GM12878 (cell line): ENCODE results near the gene ARHGAP6. TPM values are rescaled to one million over a fixed set of nuclear protein-coding genes. Genes with fewer than 3 reads are reported as not detected.

Experiments used
- ATAC-seq: fragments of 200-7000 bp; cut with Tn5 transposase; 3 replicates; pipeline ENCODE4 v1.9.1; 2020; ENCODE audit warnings: mild to moderate bottlenecking, moderate library complexity
- BruUV-seq: library from RNA; stranded (reverse); fragments of 400-500 nt; replicated peaks from 2 replicates; lab custom pipeline; 2021; lab: Mats Ljungman, UMichigan
- CTCF ChIA-PET: fragments of 300-600 bp; sonication (Branson Sonifier 250); formaldehyde crosslinking; extraction: SDS; loops from one replicate; lab custom pipeline; 2021; ENCODE audit warnings: inconsistent platforms; lab: Yijun Ruan, JAX
- POLR2A ChIA-PET: fragments of 350-600 bp; formaldehyde crosslinking; extraction: SDS; loops from one replicate; lab custom pipeline; 2021; ENCODE audit warnings: inconsistent platforms; lab: Charles Lee
- RAD21 ChIA-PET: fragments of 300-600 bp; sonication (Branson Sonifier 250); formaldehyde crosslinking; loops from one replicate; lab custom pipeline; 2023; ENCODE audit warnings: antibody characterized with exemption; ENCODE audit not compliant: unreplicated experiment; lab: Charles Lee
- SMC1A ChIA-PET: fragments of 300-600 bp; sonication (Branson Sonifier 250); formaldehyde crosslinking; loops from one replicate; lab custom pipeline; 2023; ENCODE audit not compliant: unreplicated experiment, uncharacterized antibody; lab: Charles Lee
- DNase-seq: peaks from one replicate; pipeline ENCODE4 v3.0.0-alpha.2; 2011; ENCODE audit warnings: low read depth, low spot score
- FAIRE-seq: peaks from 3 replicates; lab custom pipeline; 2011; peaks lifted over from hg19 to GRCh38; lab: Jason Lieb, UNC
- H2AFZ ChIP-seq: 2 replicates; pipeline ENCODE4 v1.6.0; 2011; ENCODE audit warnings: low read depth, low read length, control low read depth; ENCODE audit not compliant: control insufficient read depth
- H3K27ac ChIP-seq: 2 replicates; pipeline ENCODE4 v1.5.1; 2011; ENCODE audit warnings: control low read depth; ENCODE audit not compliant: control insufficient read depth, insufficient read depth
- H3K27me3 ChIP-seq, 2 experiments: replicated peaks in 1 of 2; 2 replicates each; pipeline versions ENCODE4 v1.6.0 to v1.6.1; 2011; ENCODE audit warnings: low read length in 1 of 2; ENCODE audit not compliant: control insufficient read depth in 2 of 2, insufficient read depth in 2 of 2
- H3K36me3 ChIP-seq, 2 experiments: 2 replicates each; pipeline ENCODE4 v1.5.1; 2011; ENCODE audit warnings: low read length in 1 of 2; ENCODE audit not compliant: control insufficient read depth in 2 of 2, insufficient read depth in 2 of 2
- H3K4me1 ChIP-seq: 2 replicates; pipeline ENCODE4 v1.6.1; 2011; ENCODE audit warnings: mild to moderate bottlenecking, low read length, moderate library complexity, mixed read lengths; ENCODE audit not compliant: control insufficient read depth, insufficient read depth
- H3K4me2 ChIP-seq: 2 replicates; pipeline ENCODE4 v1.6.0; 2011; ENCODE audit warnings: control low read depth; ENCODE audit not compliant: control insufficient read depth, insufficient read depth
- H3K4me3 ChIP-seq: fragments of 200-600 bp; sonication (generic); 2 replicates; pipeline ENCODE4 v1.5.1; 2016
- H3K79me2 ChIP-seq: 2 replicates; pipeline ENCODE4 v1.6.0; 2011; ENCODE audit warnings: low read length; ENCODE audit not compliant: control insufficient read depth, insufficient read depth
- H3K9ac ChIP-seq: 2 replicates; pipeline ENCODE4 v1.8.0; 2011; ENCODE audit warnings: low read length, control low read depth, mixed read lengths; ENCODE audit not compliant: control insufficient read depth, insufficient read depth
- H3K9me3 ChIP-seq: replicated peaks from 3 replicates; pipeline ENCODE4 v1.5.1; 2011; ENCODE audit warnings: mild to moderate bottlenecking, low read length; ENCODE audit not compliant: control insufficient read depth, insufficient read depth
- H4K20me1 ChIP-seq: 2 replicates; pipeline ENCODE4 v1.6.0; 2011; ENCODE audit not compliant: control insufficient read depth, insufficient read depth
- BACH1 ChIP-seq: fragments of 450-650 bp; IDR thresholded peaks from 2 replicates; pipeline ENCODE4 v1.6.1; 2017; ENCODE audit warnings: mild to moderate bottlenecking, borderline replicate concordance
- BCL11A ChIP-seq: IDR thresholded peaks from 2 replicates; pipeline ENCODE4 v1.6.1; 2011; ENCODE audit warnings: low read depth, low read length
- HCFC1 ChIP-seq: fragments of 150-350 bp; IDR thresholded peaks from 2 replicates; pipeline ENCODE4 v1.6.1; 2014; ENCODE audit warnings: low read length
- IKZF1 ChIP-seq: fragments of 450-650 bp; conservative IDR thresholded peaks from 2 replicates; pipeline ENCODE4 v1.6.1; 2017; ENCODE audit warnings: antibody characterized with exemption, mild to moderate bottlenecking
- RFX5 ChIP-seq: IDR thresholded peaks from 2 replicates; pipeline ENCODE4 v1.6.1; 2011; ENCODE audit warnings: low read depth, low read length, improper control_type of control experiment
- RUNX3 ChIP-seq: IDR thresholded peaks from 2 replicates; pipeline ENCODE4 v1.6.1; 2012; ENCODE audit warnings: low read length, inconsistent platforms
- SIX5 ChIP-seq: IDR thresholded peaks from 2 replicates; pipeline ENCODE4 v1.6.1; 2011; ENCODE audit warnings: mild to moderate bottlenecking, low read depth, low read length, moderate library complexity; ENCODE audit not compliant: severe bottlenecking
- SMAD5 ChIP-seq: IDR thresholded peaks from 2 replicates; pipeline ENCODE4 v1.6.1; 2016; ENCODE audit warnings: antibody characterized with exemption, low read depth
- SMARCA5 ChIP-seq: fragments of 450-650 bp; IDR thresholded peaks from 2 replicates; pipeline ENCODE4 v1.6.1; 2017; ENCODE audit warnings: mild to moderate bottlenecking
- SRF ChIP-seq, 2 experiments: IDR thresholded peaks; 2 replicates each; pipeline ENCODE4 v1.6.1; 2011; ENCODE audit warnings: low read depth in 2 of 2, low read length in 2 of 2, mild to moderate bottlenecking in 1 of 2, moderate library complexity in 1 of 2
- WGBS: methylation state at CpG from one replicate; pipeline ENCODE4 v1.1.6; 2016; ENCODE audit warnings: low lambda C conversion rate; ENCODE audit not compliant: insufficient replicate concordance, insufficient coverage; ENCODE audit errors: missing lambda C conversion rate; 5-methylcytosine and 5-hydroxymethylcytosine counted together
- in situ Hi-C: fragments of 300-500 bp; cut with MboI; formaldehyde crosslinking; loops from 9 replicates; pipeline ENCODE4 v1.14.3; 2018; ENCODE audit warnings: mixed read lengths
- intact Hi-C: fragments of 100-400 bp; cut with micrococcal nuclease; formaldehyde crosslinking; loops from one replicate; pipeline ENCODE4 v1.14.2; 2022; ENCODE audit not compliant: unreplicated experiment
- polyA plus RNA-seq, 11 experiments: library from polyadenylated mRNA; depleted of rRNA in 4 of 11; unstranded in 6 of 11; stranded (reverse) in 5 of 11; fragments of >200 nt; fragmentation: Nextera tagmentation in 4 of 11; fragmentation: Illumina TruSeq in 1 of 11; extraction: Ambion mirVana in 4 of 11; extraction: Trizol in 1 of 11; gene quantifications; 1 replicate in 1 of 11; 2 replicates in 10 of 11; pipeline versions ENCODE4 v1.2.1 to v1.2.3, GENCODE V29; 2011 to 2016; ENCODE audit warnings: inconsistent platforms in 2 of 11, missing spikeins in 2 of 11, low read depth in 1 of 11
- total RNA-seq, 4 experiments: library from RNA; depleted of rRNA in 3 of 4; stranded (reverse); fragments of >200 nt in 3 of 4; fragmentation: Illumina TruSeq in 1 of 4; extraction: Trizol in 1 of 4; gene quantifications; 2 replicates each; pipeline versions ENCODE4 v1.2.1 to v1.2.3, GENCODE V29; 2013 to 2021
- TF ChIP-seq, protein P1 (sequence below): fragments of 450-650 bp; IDR thresholded peaks from 2 replicates; pipeline ENCODE4 v1.6.1; 2017; ENCODE audit warnings: antibody characterized with exemption, mild to moderate bottlenecking, moderate library complexity

Gene ARHGAP6
- total and polyA plus RNA-seq, 10 of the 15 experiments (the other 5 are each of a cell fraction or from before 2014, with no cell fraction given): 0.20 to 1.8 (median 0.76) TPM

DNA sequence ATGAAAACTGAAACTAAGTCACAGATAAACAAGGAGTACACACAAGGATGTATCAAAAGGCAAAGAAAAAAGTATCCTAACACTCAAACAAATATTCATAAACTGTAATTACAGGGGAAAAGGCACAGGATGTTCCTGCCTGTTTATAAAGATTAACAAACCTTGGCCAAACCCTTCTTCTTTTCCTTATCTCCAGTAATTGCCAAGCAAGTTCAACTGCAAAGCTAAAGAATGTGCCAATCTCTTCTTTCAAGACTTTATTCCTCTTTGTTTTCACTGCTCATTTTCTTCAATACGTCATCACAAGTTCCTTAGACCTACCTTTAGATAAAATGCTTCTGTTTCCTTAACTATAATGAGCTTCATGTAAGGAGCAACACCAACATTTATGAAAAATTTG, 201.3 kb downstream of the ARHGAP6 start:
- no peak overlapping the region for H3K9ac ChIP-seq
- no peaks in the 10 kb centered on the region for H3K4me1 ChIP-seq
- ChIA-PET RAD21 (interaction anchor here (1.3 kb wide), 1 partner anchor 14 kb away, joined by 3 read pairs; no protein-coding TSS in a partner anchor), SMC1A (interaction anchor here (0.6 to 1.5 kb wide), 5 partner anchors 10 to 1996 kb away, joined by 3 to 5 read pairs (median 3); no protein-coding TSS in a partner anchor), POLR2A (no interaction called here), CTCF (interaction anchor here (1.2 kb wide), 1 partner anchor 10 kb away, joined by 3 read pairs; no protein-coding TSS in a partner anchor)
- no peak overlapping the region for H3K4me3 ChIP-seq
- DNase-seq (no peak), FAIRE-seq (no peak), ATAC-seq (no peak)
- intact Hi-C loops: no loop called here
- no peaks in the 10 kb centered on the region for H4K20me1 ChIP-seq
- no peak overlapping the region for H3K4me2 ChIP-seq
- 42% methylated on average over 1 of the region's 1 CpG for WGBS
- no peaks in the 10 kb centered on the region for H3K27me3 ChIP-seq
- H2AFZ ChIP-seq: no peak overlapping the region
- no peaks in the 10 kb centered on the region for H3K36me3 ChIP-seq
- in situ Hi-C loops: no loop called here
- BruUV-seq: no TSS peak
- TF ChIP-seq BACH1: no peak
- TF ChIP-seq IKZF1: no peak
- TF ChIP-seq, protein P1, sequence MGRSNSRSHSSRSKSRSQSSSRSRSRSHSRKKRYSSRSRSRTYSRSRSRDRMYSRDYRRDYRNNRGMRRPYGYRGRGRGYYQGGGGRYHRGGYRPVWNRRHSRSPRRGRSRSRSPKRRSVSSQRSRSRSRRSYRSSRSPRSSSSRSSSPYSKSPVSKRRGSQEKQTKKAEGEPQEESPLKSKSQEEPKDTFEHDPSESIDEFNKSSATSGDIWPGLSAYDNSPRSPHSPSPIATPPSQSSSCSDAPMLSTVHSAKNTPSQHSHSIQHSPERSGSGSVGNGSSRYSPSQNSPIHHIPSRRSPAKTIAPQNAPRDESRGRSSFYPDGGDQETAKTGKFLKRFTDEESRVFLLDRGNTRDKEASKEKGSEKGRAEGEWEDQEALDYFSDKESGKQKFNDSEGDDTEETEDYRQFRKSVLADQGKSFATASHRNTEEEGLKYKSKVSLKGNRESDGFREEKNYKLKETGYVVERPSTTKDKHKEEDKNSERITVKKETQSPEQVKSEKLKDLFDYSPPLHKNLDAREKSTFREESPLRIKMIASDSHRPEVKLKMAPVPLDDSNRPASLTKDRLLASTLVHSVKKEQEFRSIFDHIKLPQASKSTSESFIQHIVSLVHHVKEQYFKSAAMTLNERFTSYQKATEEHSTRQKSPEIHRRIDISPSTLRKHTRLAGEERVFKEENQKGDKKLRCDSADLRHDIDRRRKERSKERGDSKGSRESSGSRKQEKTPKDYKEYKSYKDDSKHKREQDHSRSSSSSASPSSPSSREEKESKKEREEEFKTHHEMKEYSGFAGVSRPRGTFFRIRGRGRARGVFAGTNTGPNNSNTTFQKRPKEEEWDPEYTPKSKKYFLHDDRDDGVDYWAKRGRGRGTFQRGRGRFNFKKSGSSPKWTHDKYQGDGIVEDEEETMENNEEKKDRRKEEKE: no peak
- no peak for TF ChIP-seq SMAD5
- no peaks in the 10 kb centered on the region for H3K79me2 ChIP-seq
- no peak overlapping the region for H3K27ac ChIP-seq
- H3K9me3 ChIP-seq: no peaks in the 10 kb centered on the region

DNA sequence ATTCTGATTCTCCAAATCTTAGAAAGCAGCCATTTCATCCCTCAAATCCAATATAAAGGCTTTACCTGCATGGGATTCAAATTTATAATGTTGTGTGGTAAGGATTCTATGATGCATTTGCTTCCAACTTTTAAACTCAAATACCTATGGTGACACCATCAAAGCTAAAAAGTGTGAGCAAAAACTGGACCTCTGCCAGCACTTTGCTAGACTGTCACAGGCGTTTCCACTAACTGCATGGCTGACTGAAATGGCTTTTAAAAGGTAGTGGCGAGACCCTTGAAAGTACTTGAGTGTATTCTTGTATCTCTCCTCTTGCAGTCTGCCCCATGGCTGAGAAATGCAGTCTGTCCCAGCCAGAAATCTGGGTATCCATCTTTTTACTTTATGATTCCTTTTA, 203.1 kb downstream of the ARHGAP6 start:
- H4K20me1 ChIP-seq: no peaks in the 10 kb centered on the region
- CTCF ChIA-PET: no interaction called here
- no peak overlapping the region for H3K9ac ChIP-seq
- H3K27ac ChIP-seq: no peak overlapping the region
- 0% methylated on average over 2 of the region's 2 CpGs for WGBS
- in situ Hi-C loops: no loop called here
- FAIRE-seq (no peak), ATAC-seq (no peak), DNase-seq (no peak)
- H2AFZ ChIP-seq: no peak overlapping the region
- intact Hi-C loops: no loop called here
- POLR2A ChIA-PET: no interaction called here
- no TSS peak for BruUV-seq
- SMC1A ChIA-PET: interaction anchor here (1.4 kb wide), 1 partner anchor 81 kb away, joined by 6 read pairs; no protein-coding TSS in a partner anchor
- H3K36me3 ChIP-seq: no peaks in the 10 kb centered on the region
- H3K79me2 ChIP-seq: no peaks in the 10 kb centered on the region
- RAD21 ChIA-PET: no interaction called here
- H3K4me3 ChIP-seq: no peak overlapping the region
- no peaks in the 10 kb centered on the region for H3K27me3 ChIP-seq
- no peak for TF ChIP-seq SMARCA5
- no peak for TF ChIP-seq SRF (IDR thresholded peaks at IDR 0.05; ENCODE audit: low read depth in 2 of 2, low read length in 2 of 2)
- no peak for TF ChIP-seq RFX5
- no peak for TF ChIP-seq BCL11A
- no peak for TF ChIP-seq HCFC1
- TF ChIP-seq RUNX3: no peak
- TF ChIP-seq SIX5: no peak
- no peak overlapping the region for H3K4me2 ChIP-seq
- H3K4me1 ChIP-seq: no peaks in the 10 kb centered on the region
- H3K9me3 ChIP-seq: no peaks in the 10 kb centered on the region
